A673 (cell line): Measurements from ENCODE around the gene MAPK8.

Experiments used
- CTCF ChIP-seq: fragments of 300-800, 200-600 bp; sonication (generic); conservative IDR thresholded peaks from 2 replicates; pipeline ENCODE4 v1.5.1; 2017; ENCODE audit warnings: low read depth, mild to moderate bottlenecking, antibody characterized with exemption, low read length, moderate library complexity, mixed read lengths
- EZH2 ChIP-seq: fragments of 200-600 bp; sonication (generic); IDR thresholded peaks from 2 replicates; pipeline ENCODE4 v1.6.1; 2017; ENCODE audit warnings: borderline replicate concordance, low read depth, mild to moderate bottlenecking, mixed read lengths, antibody characterized with exemption, low read length; ENCODE audit not compliant: poor library complexity, severe bottlenecking

- TF ChIP-seq CTCF (no peak), EZH2 (no peak)
These were observed 122.8 kb downstream of the MAPK8 start for GRCh38 chr10:48429309-48429708.
